Breast epithelium (tissue), 4 donors: ENCODE data around the gene SNX6. TPM values are rescaled to one million over a fixed set of nuclear protein-coding genes. Genes with fewer than 3 reads are reported as not detected.
A peak's percentile ranks its signal among the peaks of the same experiment; 100 is the strongest.
"Not testable (repeated sequence)": the region's sequence is repeated elsewhere in the genome, so short reads cannot be mapped to it uniquely, and the experiment has no call there.

Experiments
- DNase-seq, 2 donors: peaks; one replicate each; pipeline ENCODE4 v3.0.0-alpha.2; 2019; ENCODE audit warnings: low spot score in 2 of 2
- H3K27ac ChIP-seq, 2 donors: fragments of 200-600 bp; sonication (generic) in 1 of 2; one replicate each; pipeline ENCODE4 v1.5.1; 2016 to 2019; ENCODE audit warnings: mild to moderate bottlenecking in 1 of 2
- H3K27me3 ChIP-seq, 2 donors: fragments of 200-600 bp; sonication (generic) in 1 of 2; one replicate each; pipeline versions ENCODE4 v1.5.1 to v1.6.0; 2017 to 2019; ENCODE audit warnings: control low read depth in 1 of 2, mild to moderate bottlenecking in 1 of 2
- H3K36me3 ChIP-seq: fragments of 200-600 bp; one replicate; pipeline ENCODE4 v1.5.1; 2019
- H3K4me1 ChIP-seq, 2 donors: fragments of 200-600 bp; sonication (generic); one replicate each; pipeline ENCODE4 v1.5.1; 2016 to 2019; ENCODE audit warnings: control low read depth in 1 of 2
- H3K4me3 ChIP-seq, 3 donors: fragments of 200-600 bp; sonication (generic); 1 replicate in 2 of 3; 2 replicates in 1 of 3; pipeline ENCODE4 v1.5.1; 2016 to 2019; ENCODE audit warnings: mild to moderate bottlenecking in 3 of 3, moderate library complexity in 2 of 3
- H3K9me3 ChIP-seq, 2 donors: fragments of 200-600 bp; sonication (generic) in 1 of 2; one replicate each; pipeline ENCODE4 v1.5.1; 2016 to 2019; ENCODE audit warnings: control low read depth in 1 of 2
- POLR2A ChIP-seq: fragments of 450-650 bp; IDR thresholded peaks from one replicate; pipeline ENCODE4 v1.6.1; 2016; ENCODE audit warnings: antibody characterized with exemption, mild to moderate bottlenecking, moderate library complexity
- POLR2AphosphoS5 ChIP-seq, 3 donors: sonication (generic); formaldehyde crosslinking; IDR thresholded peaks; one replicate each; pipeline ENCODE4 v1.6.1; 2017; ENCODE audit warnings: antibody characterized with exemption in 3 of 3
- intact Hi-C: fragments of 100-400 bp; cut with DNase I; formaldehyde crosslinking; loops from one replicate; pipeline ENCODE4 v1.15.1; 2023; ENCODE audit warnings: low total_unique reads
- total RNA-seq, 3 donors: library from RNA; depleted of rRNA; stranded (reverse); fragments of >200 nt; gene quantifications; one replicate each; pipeline ENCODE4 v1.1.0, GENCODE V29; 2016
- TF ChIP-seq, protein P1 (sequence below), 3 donors: fragments of 450-650 bp; IDR thresholded peaks; one replicate each; pipeline ENCODE4 v1.5.1; 2016 to 2017; ENCODE audit warnings: antibody characterized with exemption in 3 of 3, mild to moderate bottlenecking in 3 of 3, moderate library complexity in 3 of 3

Gene SNX6
- total RNA-seq, 3 donors from 2014 or later: 64.2 to 129 (median 127) TPM

DNA sequence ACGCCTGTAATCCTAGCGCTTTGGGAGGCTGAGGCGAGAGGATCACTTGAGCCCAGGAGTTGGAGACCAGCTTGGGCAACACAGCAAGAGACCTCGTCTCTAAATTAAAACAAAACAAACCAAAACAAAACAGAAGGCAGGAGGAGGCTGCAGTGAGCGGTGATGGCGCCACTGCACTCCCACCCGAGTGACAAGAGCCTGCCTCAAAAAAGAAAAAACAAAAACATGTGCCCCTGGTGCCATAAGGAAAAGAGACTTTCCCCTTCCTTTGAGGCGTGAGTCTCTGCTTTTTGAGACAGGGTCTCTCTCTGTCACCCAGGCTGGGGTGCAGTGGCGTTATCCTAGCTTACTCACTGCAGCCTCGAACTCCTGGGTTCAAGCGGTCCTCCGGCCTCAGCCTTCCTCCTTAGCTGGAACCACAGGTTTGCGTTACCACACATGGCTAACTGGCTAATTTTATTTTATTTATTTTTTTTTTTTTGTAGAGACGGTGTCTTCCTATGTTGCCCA is 81.4 kb downstream of the SNX6 start:
- no peak for TF ChIP-seq POLR2AphosphoS5 (IDR thresholded peaks at IDR 0.05)
- TF ChIP-seq POLR2A: no peak
- TF ChIP-seq, protein P1, sequence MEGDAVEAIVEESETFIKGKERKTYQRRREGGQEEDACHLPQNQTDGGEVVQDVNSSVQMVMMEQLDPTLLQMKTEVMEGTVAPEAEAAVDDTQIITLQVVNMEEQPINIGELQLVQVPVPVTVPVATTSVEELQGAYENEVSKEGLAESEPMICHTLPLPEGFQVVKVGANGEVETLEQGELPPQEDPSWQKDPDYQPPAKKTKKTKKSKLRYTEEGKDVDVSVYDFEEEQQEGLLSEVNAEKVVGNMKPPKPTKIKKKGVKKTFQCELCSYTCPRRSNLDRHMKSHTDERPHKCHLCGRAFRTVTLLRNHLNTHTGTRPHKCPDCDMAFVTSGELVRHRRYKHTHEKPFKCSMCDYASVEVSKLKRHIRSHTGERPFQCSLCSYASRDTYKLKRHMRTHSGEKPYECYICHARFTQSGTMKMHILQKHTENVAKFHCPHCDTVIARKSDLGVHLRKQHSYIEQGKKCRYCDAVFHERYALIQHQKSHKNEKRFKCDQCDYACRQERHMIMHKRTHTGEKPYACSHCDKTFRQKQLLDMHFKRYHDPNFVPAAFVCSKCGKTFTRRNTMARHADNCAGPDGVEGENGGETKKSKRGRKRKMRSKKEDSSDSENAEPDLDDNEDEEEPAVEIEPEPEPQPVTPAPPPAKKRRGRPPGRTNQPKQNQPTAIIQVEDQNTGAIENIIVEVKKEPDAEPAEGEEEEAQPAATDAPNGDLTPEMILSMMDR (IDR thresholded peaks at IDR 0.05): no peak

DNA sequence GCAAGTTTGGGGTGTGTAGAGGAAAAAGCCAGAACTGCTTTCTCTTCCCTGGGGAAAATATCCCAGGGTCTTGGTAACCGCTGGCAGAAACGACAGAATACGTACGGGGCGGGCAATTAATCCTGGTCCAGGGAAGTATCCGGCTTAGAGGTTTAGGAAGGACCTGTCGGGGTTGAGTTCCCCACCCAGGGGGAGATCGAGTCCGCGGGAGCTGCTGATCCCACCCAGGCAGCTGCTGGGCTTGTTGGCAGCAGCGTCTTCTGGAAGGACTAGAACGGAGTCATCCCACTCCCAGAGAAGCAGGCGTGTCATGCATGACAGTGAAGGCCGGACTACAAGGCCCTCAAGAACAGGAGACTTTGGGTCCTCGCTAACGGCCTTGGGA is 82.8 kb downstream of the SNX6 start:
- intact Hi-C loops, DNase-seq, H3K9me3 ChIP-seq, H3K4me3 ChIP-seq, H3K27me3 ChIP-seq, H3K27ac ChIP-seq, H3K36me3 ChIP-seq, H3K4me1 ChIP-seq: not testable (repeated sequence)

More for the DNA sequence above, 81.4 kb downstream of the SNX6 start:
- intact Hi-C loops: no loop called here
- H3K36me3 ChIP-seq: no peaks in the 10 kb centered on the region
- no peak overlapping the region for H3K4me3 ChIP-seq
- no peak for DNase-seq
- H3K27ac ChIP-seq: peak overlapping the region in 1 of 2 donors; percentile 54
- H3K27me3 ChIP-seq: no peaks in the 10 kb centered on the region
- H3K9me3 ChIP-seq: no peaks in the 10 kb centered on the region
- no peaks in the 10 kb centered on the region for H3K4me1 ChIP-seq

DNA sequence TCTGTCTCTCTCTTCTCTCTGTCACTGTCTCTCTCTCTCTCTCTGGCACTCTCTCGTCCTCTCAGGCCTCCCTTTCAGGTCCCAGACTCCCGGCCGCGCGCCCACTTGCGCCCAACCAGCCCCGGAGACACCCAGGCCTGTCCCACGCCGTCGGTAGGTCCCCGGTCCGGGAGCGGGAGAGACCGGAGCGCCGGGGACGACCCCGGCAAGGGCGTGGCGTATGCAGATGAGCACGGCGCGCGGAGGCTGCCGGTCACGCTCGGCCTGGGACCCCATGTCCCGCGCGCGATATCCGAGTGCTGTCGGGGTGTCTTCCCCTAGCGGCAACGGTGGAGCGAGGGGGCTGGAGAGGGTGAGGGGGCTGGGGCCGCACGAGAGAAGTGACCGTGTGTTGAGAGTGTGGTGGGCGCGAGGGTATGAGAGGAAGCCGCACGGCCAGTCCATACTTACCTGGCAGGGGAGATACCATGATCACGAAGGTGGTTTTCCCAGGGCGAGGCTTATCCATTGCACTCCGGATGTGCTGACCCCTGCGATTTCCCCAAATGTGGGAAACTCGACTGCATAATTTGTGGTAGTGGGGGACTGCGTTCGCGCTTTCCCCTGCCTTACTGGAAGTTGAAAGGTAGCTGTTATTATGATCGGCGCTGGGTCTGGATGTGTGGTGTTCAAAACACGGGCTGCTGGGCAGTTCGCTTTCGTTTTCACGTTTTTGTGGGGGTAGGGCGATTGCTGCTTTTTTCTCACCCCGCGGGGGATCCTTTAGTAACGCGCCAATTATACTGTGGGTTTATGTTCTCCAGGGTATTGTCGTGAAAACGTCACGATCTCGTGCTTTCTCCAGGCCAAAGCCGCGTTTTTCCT is 83.4 kb downstream of the SNX6 start:
- H3K27me3 ChIP-seq, H3K36me3 ChIP-seq, DNase-seq, H3K27ac ChIP-seq, H3K9me3 ChIP-seq, intact Hi-C loops, H3K4me3 ChIP-seq, H3K4me1 ChIP-seq: not testable (repeated sequence)

DNA sequence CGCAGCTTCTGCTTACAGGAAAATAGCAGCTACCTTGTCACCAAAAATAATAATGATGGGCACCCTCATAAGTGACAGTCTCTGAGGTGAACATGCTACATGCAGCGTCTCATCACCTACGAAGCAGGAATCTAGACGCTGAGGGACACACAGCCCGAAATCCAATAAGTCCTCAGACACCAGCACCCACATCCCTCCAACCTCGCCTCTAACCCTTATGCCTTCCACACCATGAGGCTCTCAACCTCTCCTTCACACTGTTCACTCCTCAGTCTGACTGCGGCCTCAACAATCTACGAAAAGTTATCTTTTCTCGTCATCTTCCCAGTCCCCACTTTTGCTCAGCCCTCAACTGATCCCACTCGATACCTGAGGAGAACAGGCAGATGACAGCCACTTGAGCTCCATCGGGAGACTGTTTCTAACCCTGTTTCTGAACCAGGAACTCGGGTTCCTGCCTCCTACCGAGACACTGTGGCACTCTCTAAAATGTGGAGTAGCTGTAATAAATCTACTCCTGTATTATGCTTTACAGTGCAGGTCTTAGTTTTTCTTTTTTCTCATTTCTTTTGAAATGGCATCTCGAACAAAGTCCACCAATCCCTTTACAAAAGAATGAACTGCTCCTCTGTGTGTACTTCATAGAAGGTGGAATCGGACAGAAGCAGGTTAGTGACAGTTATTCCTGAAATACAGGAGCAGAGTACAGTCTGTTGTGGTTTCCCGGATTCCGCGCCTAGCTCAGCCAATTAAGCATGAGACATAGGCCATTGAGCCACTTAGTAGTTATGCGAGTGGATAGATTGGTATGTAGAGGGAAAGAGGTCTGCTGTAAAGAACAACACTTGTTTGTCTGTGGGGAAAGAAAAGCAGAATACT is 89.5 kb downstream of the SNX6 start:
- H3K36me3 ChIP-seq, intact Hi-C loops, H3K4me1 ChIP-seq, H3K27me3 ChIP-seq, H3K9me3 ChIP-seq, DNase-seq: not testable (repeated sequence)
- peak overlapping the region; percentile 87 to 97 (median 88) for H3K4me3 ChIP-seq
- H3K27ac ChIP-seq: peak overlapping the region; percentile 97 to 99

DNA sequence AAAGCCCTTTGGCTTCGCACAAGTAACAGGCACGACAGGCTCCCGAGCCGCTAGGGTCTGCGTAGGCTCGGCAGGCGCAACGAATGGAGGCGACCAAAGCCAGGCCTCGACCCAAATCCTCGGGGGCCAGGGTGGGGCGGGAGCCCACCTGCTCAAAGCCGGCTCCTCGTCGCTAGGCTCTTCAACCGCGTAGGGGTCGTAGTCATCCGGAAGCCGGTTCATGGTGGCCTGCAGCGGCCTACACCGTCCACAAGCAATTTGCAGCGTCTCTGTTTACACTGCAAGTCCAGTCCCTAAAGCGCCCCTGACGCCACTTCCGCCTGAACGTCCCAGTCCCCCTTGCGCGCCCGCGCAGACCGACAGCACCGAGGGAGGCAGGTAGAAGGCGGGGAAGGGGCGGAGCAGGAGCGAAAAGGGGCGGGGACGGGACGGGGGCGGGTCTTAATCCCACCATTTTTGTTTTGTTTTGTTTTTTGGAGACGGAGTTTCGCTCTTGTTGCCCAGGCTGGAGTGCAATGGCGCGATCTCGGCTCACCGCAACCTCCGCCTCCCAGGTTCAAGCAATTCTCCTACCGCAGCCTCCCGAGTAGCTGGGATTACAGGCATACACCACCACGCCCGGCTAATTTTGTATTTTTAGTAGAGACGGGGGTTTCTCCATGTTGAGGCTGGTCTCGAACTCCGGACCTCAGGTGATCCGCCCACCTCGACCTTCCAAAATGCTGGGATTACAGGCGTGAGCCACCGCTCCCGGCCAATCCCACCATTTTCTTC is 90.4 kb downstream of the SNX6 start, which contains the start of gene EAPP:
Gene EAPP (minus strand): TSS at position 295 of the 774 bp plus-strand sequence. CDS start 73 bp downstream, at position 222.
- Histone ChIP-seq H3K9me3 (no peaks in the 10 kb centered on the region), H3K4me3 (peak within 1 kb of the TSS; percentile 87 to 97 (median 88)), H3K36me3 (no peaks in the 10 kb centered on the region), H3K4me1 (peaks cover 0 to 4% of the 10 kb centered on the region in 2 donors), H3K27me3 (no peaks in the 10 kb centered on the region), H3K27ac (peak within 1 kb of the TSS; percentile 97 to 99)
- TF ChIP-seq, protein P1 (IDR thresholded peaks at IDR 0.05): peak in 2 of 3 donors; percentile 14 to 23
- TF ChIP-seq POLR2A (peak; percentile 88), POLR2AphosphoS5 (IDR thresholded peaks at IDR 0.05) (peak; percentile 86 to 98 (median 98))
- intact Hi-C loops: no loop called here
- peak; percentile 98 for DNase-seq

DNA sequence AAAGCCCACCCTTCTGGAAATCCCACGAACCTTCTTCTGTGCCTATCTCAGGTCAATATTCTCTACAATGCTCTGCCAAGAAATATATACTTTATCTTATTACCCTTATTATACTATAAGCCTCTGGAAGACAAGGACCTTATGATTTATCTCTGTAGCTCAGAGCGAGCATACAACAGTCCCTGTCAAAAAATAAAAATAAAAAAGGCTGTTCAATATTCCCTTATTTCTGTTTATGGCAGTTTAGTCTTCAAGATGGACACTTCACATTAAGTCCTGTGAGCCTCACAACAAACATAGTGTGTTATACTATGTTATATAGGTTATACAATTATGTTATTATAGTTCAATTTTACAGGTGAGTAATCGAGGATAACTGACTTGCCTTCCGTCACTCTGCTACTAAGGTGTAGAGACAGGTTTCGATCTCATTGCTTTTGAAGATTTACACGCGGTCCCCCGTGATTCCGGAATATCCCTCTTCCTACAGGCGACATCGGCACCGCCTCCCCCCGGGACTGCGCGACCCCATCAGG is 91.0 kb downstream of the SNX6 start:
- TF ChIP-seq POLR2A: no peak
- no peak for TF ChIP-seq POLR2AphosphoS5 (IDR thresholded peaks at IDR 0.05)
- TF ChIP-seq, protein P1 (IDR thresholded peaks at IDR 0.05): no peak
- Histone ChIP-seq H3K27ac (peak overlapping the region; percentile 97 to 99), H3K4me3 (peak overlapping the region; percentile 87 to 97 (median 88)), H3K4me1 (peaks cover 0 to 4% of the 10 kb centered on the region in 2 donors), H3K36me3 (no peaks in the 10 kb centered on the region), H3K27me3 (no peaks in the 10 kb centered on the region), H3K9me3 (no peaks in the 10 kb centered on the region)
- DNase-seq: no peak
- intact Hi-C loops: no loop called here

DNA sequence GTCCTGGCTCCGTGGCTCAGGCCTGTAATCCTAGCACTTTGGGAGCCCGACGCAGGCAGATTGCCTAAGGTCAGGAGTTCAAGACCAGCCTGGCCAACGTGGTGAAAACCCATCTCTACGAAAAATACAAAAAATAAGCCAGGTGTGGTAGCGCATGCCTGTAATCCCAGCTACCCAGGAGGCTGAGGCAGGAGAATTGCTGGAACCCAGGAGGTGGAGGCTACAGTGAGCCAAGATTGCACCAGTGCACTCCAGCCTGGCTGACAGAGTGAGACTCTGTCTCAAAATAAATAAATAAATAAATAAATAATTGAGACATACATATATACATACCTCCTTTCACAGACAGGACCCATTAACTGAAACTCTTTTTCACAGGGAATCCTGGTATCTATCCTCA is 91.9 kb downstream of the SNX6 start:
- H3K4me1 ChIP-seq, H3K27me3 ChIP-seq, H3K36me3 ChIP-seq, intact Hi-C loops, DNase-seq, H3K9me3 ChIP-seq: not testable (repeated sequence)
- Histone ChIP-seq H3K4me3 (peak overlapping the region; percentile 87 to 97 (median 88)), H3K27ac (peak overlapping the region in 1 of 2 donors; percentile 99)
